GM18951 (cell line): ENCODE results near the gene LRRC53.

Source experiments
- POLR2A ChIP-seq: IDR thresholded peaks from 4 replicates; pipeline ENCODE4 v1.6.1; 2011; ENCODE audit warnings: mild to moderate bottlenecking; ENCODE audit not compliant: insufficient read length, insufficient read depth; ENCODE audit errors: extremely low read depth
- in situ Hi-C: fragments of 300-500 bp; cut with MboI; formaldehyde crosslinking; loops from one replicate; pipeline ENCODE4 v1.12.0; 2022; ENCODE audit warnings: low sequenced_read_pairs, mixed read lengths, inconsistent platforms; ENCODE audit not compliant: unreplicated experiment

LRRC53 gene

GRCh38 chr1:74437035-74437434 lies 75.4 kb downstream of the LRRC53 start:
- in situ Hi-C loops: no loop called here
- no peak for TF ChIP-seq POLR2A

- no peak for TF ChIP-seq POLR2A
- in situ Hi-C loops: no loop called here
Measured at GRCh38 chr1:74436078-74436477, 76.3 kb downstream of the LRRC53 start.

GRCh38 chr1:74434321-74434720 lies 78.1 kb downstream of the LRRC53 start:
- no peak for TF ChIP-seq POLR2A
- in situ Hi-C loops: no loop called here

GRCh38 chr1:74432325-74432724 lies 80.1 kb downstream of the LRRC53 start:
- TF ChIP-seq POLR2A: no peak
- in situ Hi-C loops: no loop called here

GRCh38 chr1:74431531-74431930 lies 80.9 kb downstream of the LRRC53 start:
- in situ Hi-C loops: no loop called here
- TF ChIP-seq POLR2A: no peak

- TF ChIP-seq POLR2A: no peak
- in situ Hi-C loops: no loop called here
Measured at GRCh38 chr1:74430342-74430934, 82.0 kb downstream of the LRRC53 start.

GRCh38 chr1:74429580-74429979 lies 82.8 kb downstream of the LRRC53 start:
- no peak for TF ChIP-seq POLR2A
- in situ Hi-C loops: no loop called here

GRCh38 chr1:74427681-74428080 lies 84.7 kb downstream of the LRRC53 start:
- in situ Hi-C loops: no loop called here
- TF ChIP-seq POLR2A: no peak

- in situ Hi-C loops: no loop called here
- no peak for TF ChIP-seq POLR2A
Measured at GRCh38 chr1:74426208-74426937, 86.0 kb downstream of the LRRC53 start.

GRCh38 chr1:74425676-74426075 lies 86.7 kb downstream of the LRRC53 start:
- in situ Hi-C loops: no loop called here
- TF ChIP-seq POLR2A: no peak

- in situ Hi-C loops: no loop called here
- TF ChIP-seq POLR2A: no peak
Measured at GRCh38 chr1:74423471-74423870, 88.9 kb downstream of the LRRC53 start.

- in situ Hi-C loops: no loop called here
- TF ChIP-seq POLR2A: no peak
Measured at GRCh38 chr1:74422421-74423292, 89.8 kb downstream of the LRRC53 start.

GRCh38 chr1:74420467-74420866 lies 91.9 kb downstream of the LRRC53 start:
- in situ Hi-C loops: no loop called here

More at GRCh38 chr1:74420467-74420866, 91.9 kb downstream of the LRRC53 start:
- no peak for TF ChIP-seq POLR2A
